Activated T-cell treated with anti-CD3 and anti-CD28 coated beads, Interleukin-2, amount 50 U/mL, for 24 hours (primary cell): ENCODE data around the gene CYP2J2.
"Not testable (repeated sequence)": the region's sequence is repeated elsewhere in the genome, so short reads cannot be mapped to it uniquely, and the experiment has no call there.

ENCODE experiments used
- DNase-seq: peaks from one replicate; pipeline ENCODE4 v3.0.0-alpha.2; 2020
- H3K27ac Mint-ChIP-seq: 2 replicates; pipeline ENCODE4 v1.8.0; 2020; ENCODE audit warnings: mild to moderate bottlenecking, mixed read lengths
- H3K27me3 Mint-ChIP-seq: 2 replicates; pipeline ENCODE4 v1.8.0; 2020; ENCODE audit warnings: mixed read lengths
- H3K36me3 Mint-ChIP-seq: 2 replicates; pipeline ENCODE4 v1.8.0; 2020; ENCODE audit warnings: low read depth, mixed read lengths
- H3K4me1 Mint-ChIP-seq: 2 replicates; pipeline ENCODE4 v1.8.0; 2020; ENCODE audit warnings: low read depth, mixed read lengths
- H3K4me3 Mint-ChIP-seq: 2 replicates; pipeline ENCODE4 v1.8.0; 2020; ENCODE audit warnings: mild to moderate bottlenecking, moderate library complexity, mixed read lengths
- H3K9me3 Mint-ChIP-seq: 2 replicates; pipeline ENCODE4 v1.8.0; 2020; ENCODE audit warnings: mixed read lengths

CYP2J2 gene

DNA sequence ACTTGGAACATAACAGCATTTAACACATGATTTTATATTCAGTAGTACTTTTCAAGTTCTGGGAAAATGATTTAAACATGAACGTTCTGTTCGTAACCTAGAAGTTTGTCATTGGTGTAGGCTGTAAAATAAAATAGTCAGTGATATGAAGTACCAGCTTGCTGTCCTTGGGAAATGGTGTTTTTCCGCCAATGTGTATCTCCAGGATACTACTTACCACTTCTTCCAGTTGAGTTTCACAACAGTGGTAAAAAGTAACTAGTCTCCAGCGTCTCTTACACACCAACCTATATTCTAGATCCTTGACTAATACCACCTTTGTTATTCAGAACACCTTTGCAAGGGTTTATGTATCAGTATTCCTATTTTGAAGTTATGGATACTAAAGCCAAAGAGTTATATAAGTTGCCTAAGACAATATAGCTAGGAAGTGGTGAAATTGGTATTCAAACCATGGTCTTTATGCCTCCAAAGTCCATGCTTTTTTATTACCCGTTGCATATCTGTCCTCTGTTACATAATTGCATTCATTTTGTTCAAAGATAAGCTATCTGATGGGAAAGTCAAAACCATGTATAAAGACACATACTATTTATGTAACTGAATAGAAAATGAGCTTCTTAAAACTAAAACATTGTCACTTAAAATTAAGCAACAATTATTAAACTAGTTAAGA lies 68.8 kb downstream of the CYP2J2 start:
- peaks cover 3% of the 10 kb centered on the region for H3K9me3 Mint-ChIP-seq
- no peak overlapping the region for H3K4me3 Mint-ChIP-seq
- DNase-seq, result no peak
- H3K4me1 Mint-ChIP-seq, result no peaks in the 10 kb centered on the region
- H3K36me3 Mint-ChIP-seq, result peaks cover 44% of the 10 kb centered on the region
- no peak overlapping the region for H3K27ac Mint-ChIP-seq
- H3K27me3 Mint-ChIP-seq, result no peaks in the 10 kb centered on the region

DNA sequence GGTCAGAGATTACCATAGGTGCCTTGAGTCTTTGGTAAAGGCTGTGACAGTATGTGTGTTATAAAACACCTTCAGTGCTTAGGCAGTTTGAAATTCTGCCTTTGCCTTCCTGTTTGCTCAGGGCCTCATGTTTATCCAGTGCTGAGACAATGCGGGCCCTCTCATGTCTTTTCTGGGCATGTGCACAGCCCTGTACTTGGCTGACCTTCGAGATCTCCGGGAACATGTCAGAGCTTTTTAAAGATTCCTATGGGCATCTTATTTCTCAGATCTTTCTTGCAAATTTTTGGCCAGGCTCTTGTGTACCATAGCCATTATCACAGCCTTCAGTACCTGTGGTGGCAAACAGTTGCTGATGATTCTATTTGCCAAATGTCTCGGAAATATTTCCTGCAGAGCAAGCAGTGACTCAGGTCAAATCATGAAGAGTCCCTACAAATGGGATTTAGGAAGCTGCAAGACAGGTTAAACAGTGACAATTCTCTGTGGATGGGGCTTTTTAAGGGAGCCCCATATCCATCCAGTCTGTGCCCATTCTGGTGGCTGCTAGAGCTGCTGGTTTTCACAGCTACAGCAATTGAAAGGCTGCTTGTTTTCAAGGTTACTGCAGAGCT lies 69.7 kb downstream of the CYP2J2 start:
- no peaks in the 10 kb centered on the region for H3K27me3 Mint-ChIP-seq
- H3K36me3 Mint-ChIP-seq, result peaks cover 39% of the 10 kb centered on the region
- H3K9me3 Mint-ChIP-seq, result peaks cover 3% of the 10 kb centered on the region
- no peak overlapping the region for H3K4me3 Mint-ChIP-seq
- no peak overlapping the region for H3K27ac Mint-ChIP-seq
- no peak for DNase-seq
- H3K4me1 Mint-ChIP-seq, result no peaks in the 10 kb centered on the region

DNA sequence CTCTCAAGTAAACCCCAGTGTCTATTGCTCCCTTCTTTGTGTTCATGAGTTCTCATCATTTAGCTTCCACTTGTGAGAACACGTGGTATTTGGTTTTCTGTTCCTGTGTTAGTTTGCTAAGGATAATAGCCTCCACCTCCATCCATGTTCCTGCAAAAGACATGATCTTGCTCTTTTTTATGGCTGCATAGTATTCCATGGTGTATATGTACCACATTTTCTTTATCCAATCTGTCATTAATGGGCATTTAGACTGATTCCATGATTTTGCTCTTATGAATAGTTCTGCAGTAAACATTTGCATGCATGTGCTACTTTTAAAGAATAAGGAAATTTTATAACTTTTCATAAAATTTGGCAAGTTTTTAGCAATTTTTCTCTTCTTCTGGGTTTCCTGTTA lies 71.3 kb downstream of the CYP2J2 start:
- H3K9me3 Mint-ChIP-seq, H3K4me1 Mint-ChIP-seq, H3K4me3 Mint-ChIP-seq, H3K27ac Mint-ChIP-seq, H3K27me3 Mint-ChIP-seq, DNase-seq: not testable (repeated sequence)
- peaks cover 35% of the 10 kb centered on the region for H3K36me3 Mint-ChIP-seq

DNA sequence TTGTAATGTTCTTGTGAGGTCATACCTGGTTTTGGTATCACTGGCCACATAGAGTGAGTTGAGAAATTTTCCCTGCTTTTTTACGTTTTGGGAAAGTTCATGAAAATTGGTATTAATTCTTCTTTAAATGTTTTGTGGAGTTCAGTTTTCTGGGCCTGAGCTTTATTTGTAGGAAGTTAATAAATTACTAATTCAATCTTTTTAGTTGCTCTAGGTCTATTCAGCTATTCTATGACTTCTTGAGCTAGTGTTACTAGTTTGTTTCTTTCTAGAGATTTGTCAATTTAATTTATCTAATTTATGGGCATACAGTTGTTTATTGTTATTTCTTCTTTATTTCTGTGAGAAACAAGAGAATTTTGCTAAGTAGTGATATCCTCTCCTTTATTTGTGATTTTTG lies 74.5 kb downstream of the CYP2J2 start:
- Mint-ChIP-seq H3K4me3 (no peak overlapping the region), H3K36me3 (peaks cover 47% of the 10 kb centered on the region), H3K27ac (no peak overlapping the region), H3K27me3 (no peaks in the 10 kb centered on the region), H3K9me3 (peaks cover 3% of the 10 kb centered on the region), H3K4me1 (no peaks in the 10 kb centered on the region)
- DNase-seq, result no peak

DNA sequence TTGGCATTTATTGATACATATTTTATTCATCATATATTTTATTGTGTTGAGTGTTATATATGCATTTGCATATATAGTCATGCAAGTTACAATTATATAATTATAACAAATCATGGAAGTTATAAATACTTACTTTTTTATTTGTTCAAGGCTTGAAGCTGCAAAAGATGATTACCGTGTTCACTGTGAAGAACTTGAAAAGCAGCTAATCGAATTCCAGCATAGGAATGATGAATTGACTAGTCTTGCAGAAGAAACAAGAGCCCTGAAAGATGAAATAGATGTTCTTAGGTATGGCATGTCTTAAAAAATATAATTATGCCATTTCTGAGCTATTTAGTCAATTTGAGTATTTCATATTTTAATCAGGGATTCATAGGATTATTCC lies 79.7 kb downstream of the CYP2J2 start:
- H3K4me3 Mint-ChIP-seq, result no peak overlapping the region
- DNase-seq, result no peak
- H3K4me1 Mint-ChIP-seq, result no peaks in the 10 kb centered on the region
- H3K36me3 Mint-ChIP-seq, result peaks cover 65% of the 10 kb centered on the region
- H3K27me3 Mint-ChIP-seq, result no peaks in the 10 kb centered on the region
- no peaks in the 10 kb centered on the region for H3K9me3 Mint-ChIP-seq
- no peak overlapping the region for H3K27ac Mint-ChIP-seq

DNA sequence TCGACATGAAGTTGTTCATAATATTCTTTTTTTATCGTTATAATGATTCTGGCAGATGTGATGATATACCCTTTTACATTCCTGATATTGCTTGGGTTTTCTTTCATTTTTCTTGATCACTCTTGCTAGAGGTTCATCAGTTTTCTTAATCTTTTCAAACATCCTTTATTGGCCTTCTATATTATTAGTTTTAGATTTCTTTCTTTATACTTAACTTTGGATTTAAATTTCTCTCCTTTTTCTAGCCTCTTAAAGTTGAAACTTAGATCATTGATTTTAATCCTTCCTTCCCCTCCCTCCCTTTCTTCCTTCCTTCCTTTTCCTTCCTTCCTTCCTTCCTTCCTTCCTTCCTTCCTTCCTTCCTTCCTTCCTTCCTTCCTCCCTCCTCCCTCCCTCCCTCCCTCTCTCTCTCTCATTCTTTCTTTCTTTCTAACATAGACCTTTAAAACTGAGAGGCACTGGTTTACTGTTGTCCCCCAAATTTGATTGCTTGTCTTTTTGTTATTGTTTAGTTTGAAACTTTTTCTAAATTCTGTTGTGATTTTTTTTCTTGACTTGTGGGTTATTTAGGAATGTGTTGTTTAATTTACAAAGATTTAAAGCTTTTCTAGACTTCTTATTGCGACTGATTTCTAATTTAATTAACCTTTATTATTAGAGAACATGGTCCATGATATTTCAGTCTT lies 80.2 kb downstream of the CYP2J2 start:
- Mint-ChIP-seq H3K4me3 (no peak overlapping the region), H3K4me1 (no peaks in the 10 kb centered on the region), H3K27ac (no peak overlapping the region), H3K9me3 (no peaks in the 10 kb centered on the region), H3K27me3 (no peaks in the 10 kb centered on the region), H3K36me3 (peaks cover 68% of the 10 kb centered on the region)
- DNase-seq, result no peak

DNA sequence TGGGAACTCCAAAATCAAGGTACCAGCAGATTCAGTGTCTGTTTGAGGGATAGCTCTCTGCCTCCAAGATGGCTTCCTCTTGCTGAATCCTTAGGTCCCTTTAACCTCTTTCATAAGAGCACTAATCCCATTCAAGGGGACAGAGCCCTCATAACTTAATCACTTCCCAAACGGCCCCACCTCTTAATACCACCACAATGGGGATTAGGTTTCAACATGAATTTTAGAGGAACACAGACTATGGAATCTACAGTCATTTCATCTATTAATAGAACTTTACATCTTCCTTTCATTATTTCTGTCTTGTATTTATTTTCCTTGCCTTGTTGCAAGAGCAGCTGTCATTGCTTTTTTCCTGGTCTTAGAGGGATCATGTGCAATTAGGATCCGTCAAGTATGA lies 81.5 kb downstream of the CYP2J2 start:
- H3K4me3 Mint-ChIP-seq, result no peak overlapping the region
- no peaks in the 10 kb centered on the region for H3K9me3 Mint-ChIP-seq
- H3K27me3 Mint-ChIP-seq, result no peaks in the 10 kb centered on the region
- H3K36me3 Mint-ChIP-seq, result peaks cover 70% of the 10 kb centered on the region
- DNase-seq, result no peak
- H3K27ac Mint-ChIP-seq, result no peak overlapping the region
- no peaks in the 10 kb centered on the region for H3K4me1 Mint-ChIP-seq
